GM12874 (cell line): ENCODE data around the gene MSI2.

Source experiments
- TF ChIP-seq, protein P1 (sequence below): IDR thresholded peaks from 2 replicates; pipeline ENCODE4 v1.5.1; 2011; ENCODE audit warnings: low read depth, mild to moderate bottlenecking, control low read depth, low read length, moderate library complexity; ENCODE audit not compliant: insufficient read depth

MSI2 gene

DNA sequence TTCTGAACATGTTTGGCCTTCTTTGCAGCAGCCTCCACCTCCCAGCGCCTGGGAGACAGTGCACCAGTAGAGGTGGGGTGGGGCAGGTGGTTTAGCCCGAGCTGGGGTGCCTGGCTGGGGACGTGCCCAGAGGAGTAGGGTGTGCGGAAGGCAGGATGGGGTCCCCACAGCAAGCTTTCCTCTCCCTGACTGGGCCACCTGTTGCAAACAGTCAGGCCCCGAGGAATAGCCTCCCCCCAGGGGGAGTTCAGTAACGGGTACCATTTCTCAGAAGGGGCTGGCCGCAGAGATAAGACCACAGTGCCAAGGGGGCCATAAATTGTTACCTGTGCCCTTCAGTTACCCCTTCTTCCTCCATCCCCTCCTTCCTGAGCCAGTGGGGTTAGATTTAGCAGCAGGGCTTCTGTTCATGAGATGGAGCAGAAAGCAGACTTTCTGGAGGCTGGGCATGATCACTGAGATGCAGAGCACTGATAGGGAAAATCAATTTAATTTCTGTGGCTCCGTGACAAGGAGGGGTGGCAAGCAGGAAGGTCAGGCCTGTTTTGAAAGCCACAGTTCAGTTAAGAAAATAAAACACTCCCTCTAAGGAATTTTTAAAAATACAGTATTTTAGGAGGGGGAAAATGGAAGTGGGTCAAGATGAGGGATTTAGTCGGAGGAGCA is 181.9 kb downstream of the MSI2 start:
- TF ChIP-seq, protein P1, sequence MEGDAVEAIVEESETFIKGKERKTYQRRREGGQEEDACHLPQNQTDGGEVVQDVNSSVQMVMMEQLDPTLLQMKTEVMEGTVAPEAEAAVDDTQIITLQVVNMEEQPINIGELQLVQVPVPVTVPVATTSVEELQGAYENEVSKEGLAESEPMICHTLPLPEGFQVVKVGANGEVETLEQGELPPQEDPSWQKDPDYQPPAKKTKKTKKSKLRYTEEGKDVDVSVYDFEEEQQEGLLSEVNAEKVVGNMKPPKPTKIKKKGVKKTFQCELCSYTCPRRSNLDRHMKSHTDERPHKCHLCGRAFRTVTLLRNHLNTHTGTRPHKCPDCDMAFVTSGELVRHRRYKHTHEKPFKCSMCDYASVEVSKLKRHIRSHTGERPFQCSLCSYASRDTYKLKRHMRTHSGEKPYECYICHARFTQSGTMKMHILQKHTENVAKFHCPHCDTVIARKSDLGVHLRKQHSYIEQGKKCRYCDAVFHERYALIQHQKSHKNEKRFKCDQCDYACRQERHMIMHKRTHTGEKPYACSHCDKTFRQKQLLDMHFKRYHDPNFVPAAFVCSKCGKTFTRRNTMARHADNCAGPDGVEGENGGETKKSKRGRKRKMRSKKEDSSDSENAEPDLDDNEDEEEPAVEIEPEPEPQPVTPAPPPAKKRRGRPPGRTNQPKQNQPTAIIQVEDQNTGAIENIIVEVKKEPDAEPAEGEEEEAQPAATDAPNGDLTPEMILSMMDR, result no peak

DNA sequence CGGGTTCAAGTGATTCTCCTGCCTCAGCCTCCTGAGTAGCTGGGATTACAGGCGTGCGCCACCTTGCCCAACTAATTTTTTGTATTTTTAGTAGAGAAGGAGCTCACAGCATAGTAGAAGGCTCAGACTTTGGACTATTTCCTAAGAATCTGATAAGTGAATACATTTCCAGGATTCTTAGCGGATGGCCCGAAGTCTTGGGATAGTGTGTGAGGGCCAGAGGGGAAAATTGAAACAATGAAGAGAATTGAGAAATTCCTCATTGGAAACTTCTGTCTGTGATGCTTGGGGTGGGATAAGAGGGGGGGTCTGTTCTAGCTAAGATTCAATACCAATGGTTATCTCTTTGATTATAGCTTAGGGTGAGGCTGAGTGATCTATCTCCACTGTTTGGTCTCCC is 183.3 kb downstream of the MSI2 start:
- TF ChIP-seq, protein P1, result no peak

DNA sequence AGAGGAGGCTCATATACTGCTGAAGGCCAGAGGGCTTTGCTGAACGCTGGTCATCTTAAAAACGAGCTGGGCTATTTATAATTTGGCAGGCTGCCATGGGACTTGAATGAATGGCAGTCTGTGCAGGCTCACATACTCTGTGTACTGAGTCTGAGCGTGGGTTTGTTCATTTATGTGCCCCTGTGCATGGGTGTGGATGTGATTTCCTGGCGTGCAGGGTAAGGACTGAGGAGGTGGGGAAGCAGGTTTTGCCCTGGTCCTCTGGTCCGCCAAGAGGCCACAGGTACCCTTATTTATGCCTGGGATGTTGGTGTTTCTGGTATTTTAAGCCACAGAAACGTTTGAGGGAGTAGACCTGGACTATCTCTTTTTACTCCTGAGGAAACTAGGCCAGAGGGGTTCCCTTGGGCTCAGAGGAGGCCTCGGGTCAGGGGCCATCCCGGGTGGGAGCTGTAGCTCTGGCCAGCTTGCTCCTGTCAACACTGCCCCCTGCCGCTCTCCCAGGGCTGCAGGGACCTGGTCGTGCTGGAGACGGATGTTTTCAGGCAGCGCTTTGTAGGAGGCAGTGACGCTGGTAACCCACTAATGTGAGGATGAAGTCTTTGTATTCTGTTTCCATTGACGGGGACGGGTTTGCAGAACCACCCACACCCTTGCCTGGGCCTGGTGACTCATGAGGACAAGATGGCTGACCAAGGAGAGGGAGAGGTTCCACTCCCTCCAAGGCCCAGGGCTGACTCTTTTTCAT is 184.4 kb downstream of the MSI2 start:
- TF ChIP-seq, protein P1, result peak; percentile 56

DNA sequence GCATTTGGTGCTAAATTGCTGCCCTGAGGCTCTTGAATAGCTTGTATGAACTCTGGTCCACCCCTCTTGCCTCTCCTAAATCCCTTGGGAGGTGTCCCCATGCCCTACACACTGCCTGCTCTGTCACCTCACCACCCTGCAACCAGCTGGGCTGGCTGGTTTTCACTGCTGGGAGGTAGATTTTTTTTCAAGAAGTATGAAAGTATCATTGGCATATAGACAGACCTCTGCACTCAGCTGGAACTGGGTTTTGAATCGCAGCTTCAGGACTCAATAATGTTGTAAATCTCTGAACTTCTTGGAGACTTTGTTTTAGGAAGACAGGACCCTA is 184.9 kb downstream of the MSI2 start:
- TF ChIP-seq, protein P1, result no peak

DNA sequence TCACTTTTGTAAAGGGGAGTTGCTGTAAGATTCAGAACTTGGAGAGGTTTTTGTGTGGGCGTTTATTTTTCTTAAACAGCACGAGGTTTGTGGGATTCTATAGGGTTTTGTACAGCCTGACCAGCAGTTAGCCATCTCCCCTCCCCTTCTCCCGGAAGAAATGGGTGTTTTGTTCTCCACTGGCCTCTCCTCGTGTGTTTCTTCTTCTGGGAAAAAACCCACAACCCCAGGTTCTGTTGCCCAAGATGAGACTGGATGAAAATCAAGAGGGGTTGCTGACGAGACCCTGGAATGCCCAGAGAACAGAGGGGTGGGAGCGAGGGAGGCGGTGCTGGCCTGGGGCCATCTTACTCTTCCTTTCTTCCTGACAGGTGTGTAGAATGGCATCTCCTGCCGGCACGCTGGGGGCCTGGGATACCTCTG is 186.1 kb downstream of the MSI2 start:
- TF ChIP-seq, protein P1, result no peak

DNA sequence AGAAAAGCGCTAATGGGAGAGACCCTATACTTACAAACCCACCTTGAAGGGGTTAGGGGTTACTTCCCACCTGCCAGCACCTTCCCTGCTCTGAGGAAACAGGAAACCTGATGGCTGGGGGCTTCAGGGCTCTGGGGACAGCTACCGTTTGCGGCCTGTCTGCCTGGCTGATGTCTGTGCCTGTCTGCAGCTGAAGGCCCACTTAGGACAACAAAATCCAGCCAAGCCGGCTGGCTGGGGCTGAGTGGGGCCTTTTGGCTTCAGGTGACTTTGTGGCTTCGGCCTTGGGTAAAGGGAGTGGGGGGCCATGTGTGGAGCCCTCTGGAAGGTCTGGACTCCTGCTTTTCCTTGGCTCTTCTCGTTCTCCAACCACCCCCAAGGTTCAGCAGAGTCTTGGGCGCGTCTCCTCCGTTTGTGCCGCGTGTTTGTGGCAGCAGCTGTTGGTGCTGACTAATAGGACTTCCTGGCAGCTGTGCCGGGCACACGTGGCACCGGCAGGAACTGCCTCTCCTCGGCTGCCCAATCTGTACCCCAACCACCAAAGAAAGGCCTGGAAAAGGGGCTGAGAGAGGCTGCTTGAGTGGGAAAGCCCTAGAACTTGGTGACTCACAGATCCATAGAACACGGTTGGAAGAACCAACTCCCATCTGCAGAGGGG is 186.7 kb downstream of the MSI2 start:
- TF ChIP-seq, protein P1, result no peak

DNA sequence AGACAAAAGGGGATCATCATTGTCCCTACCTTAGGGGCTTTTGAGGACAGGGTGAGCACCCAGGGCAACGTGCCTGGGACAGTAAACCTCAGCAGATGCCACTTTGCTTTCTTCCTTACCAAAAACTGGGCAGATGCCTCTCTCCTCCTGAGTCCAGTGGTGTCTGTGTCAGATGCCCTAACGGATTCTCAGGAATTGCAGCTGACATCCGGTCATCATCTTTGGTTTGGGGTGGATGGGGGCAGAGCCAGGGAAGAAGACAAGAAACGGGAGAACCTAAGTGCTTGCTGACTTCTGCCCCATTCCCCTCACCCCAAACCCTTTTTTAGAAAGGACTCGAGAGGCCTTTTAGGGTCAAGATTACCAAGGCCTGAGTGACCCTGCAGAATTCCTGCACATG is 187.5 kb downstream of the MSI2 start:
- TF ChIP-seq, protein P1, result no peak
